Fibroblast of lung (primary cell): Measurements from ENCODE around the gene IFIH1.

Experiments
- EZH2 ChIP-seq: IDR thresholded peaks from 2 replicates; pipeline ENCODE4 v1.5.1; 2012; ENCODE audit warnings: low read length, control low read depth, mild to moderate bottlenecking; ENCODE audit errors: missing control alignments
- TF ChIP-seq, protein P1 (sequence below), 2 donors: IDR thresholded peaks in 1 of 2; conservative IDR thresholded peaks in 1 of 2; 1 replicate in 1 of 2; 2 replicates in 1 of 2; pipeline ENCODE4 v1.5.1; 2011 to 2012; ENCODE audit warnings: low read length in 2 of 2, control low read depth in 1 of 2, inconsistent platforms in 1 of 2, low read depth in 1 of 2, mild to moderate bottlenecking in 1 of 2

DNA sequence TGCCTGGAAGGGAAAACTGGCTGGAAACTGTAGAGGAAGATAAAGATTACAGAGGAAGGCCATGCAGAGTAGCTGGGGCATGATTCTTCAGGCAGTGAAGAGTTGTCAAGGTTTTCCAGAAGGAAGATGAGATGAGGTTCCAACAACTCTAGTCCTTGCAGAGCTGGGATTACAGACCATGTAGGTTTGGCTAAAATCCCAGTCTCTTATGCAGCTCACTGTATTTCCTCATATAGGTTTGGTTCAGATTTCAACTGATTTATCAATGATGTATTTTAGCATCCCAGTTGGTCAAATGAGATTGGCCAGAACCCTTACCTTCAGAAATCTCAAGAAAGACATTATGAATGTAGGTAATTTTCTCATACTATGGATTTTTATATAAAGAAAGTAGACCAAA lies 91.6 kb downstream of the IFIH1 start:
- TF ChIP-seq, protein P1, sequence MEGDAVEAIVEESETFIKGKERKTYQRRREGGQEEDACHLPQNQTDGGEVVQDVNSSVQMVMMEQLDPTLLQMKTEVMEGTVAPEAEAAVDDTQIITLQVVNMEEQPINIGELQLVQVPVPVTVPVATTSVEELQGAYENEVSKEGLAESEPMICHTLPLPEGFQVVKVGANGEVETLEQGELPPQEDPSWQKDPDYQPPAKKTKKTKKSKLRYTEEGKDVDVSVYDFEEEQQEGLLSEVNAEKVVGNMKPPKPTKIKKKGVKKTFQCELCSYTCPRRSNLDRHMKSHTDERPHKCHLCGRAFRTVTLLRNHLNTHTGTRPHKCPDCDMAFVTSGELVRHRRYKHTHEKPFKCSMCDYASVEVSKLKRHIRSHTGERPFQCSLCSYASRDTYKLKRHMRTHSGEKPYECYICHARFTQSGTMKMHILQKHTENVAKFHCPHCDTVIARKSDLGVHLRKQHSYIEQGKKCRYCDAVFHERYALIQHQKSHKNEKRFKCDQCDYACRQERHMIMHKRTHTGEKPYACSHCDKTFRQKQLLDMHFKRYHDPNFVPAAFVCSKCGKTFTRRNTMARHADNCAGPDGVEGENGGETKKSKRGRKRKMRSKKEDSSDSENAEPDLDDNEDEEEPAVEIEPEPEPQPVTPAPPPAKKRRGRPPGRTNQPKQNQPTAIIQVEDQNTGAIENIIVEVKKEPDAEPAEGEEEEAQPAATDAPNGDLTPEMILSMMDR (conservative IDR thresholded peaks at IDR 0.05 in 1 of 2, IDR thresholded peaks at IDR 0.05 in 1 of 2; ENCODE audit: low read depth in 1 of 2, low read length in 2 of 2), result no peak
- TF ChIP-seq EZH2, result no peak
